A204.1 (cell line): ENCODE data around the gene FARP1.

ENCODE experiments used
- FAIRE-seq: peaks from 2 replicates; lab custom pipeline; 2012; peaks lifted over from hg19 to GRCh38; lab: Jason Lieb, UNC

The FARP1 gene

DNA sequence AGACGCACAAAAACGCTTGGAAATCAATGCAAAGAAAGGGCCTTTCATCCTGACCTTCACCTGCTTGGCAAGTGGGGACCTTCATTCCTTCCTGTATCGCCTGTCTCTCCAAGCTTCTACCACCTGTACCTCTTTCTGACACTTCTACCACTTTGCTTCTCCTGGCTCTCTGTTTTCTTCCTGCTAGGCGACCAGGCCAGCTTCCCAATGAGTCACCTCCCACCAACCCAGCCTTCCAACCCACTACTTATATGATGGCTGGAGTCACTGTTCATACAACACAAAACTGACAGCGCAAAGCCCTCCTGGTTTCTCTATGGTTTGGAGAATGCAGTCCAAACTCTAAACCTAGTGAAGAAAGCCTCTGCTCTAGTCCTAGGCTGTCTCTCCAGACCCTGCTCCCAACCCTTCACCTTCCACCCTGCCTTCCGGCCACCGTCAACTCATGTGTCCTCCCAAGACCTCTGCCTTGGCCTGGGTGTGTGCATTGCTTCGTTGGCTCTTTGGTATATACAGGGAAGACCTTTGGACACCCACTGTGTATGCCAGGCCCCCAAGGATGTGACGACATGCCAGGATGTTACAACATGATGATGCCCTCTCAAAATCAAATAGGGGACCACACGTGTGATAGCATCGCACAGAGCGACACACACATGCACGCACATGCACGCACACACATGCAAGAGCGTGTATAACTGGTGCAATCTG, 285.5 kb downstream of the FARP1 start:
- no peak for FAIRE-seq

GRCh38 chr13:98429081-98429480, 286.2 kb downstream of the FARP1 start:
- FAIRE-seq = no peak

DNA sequence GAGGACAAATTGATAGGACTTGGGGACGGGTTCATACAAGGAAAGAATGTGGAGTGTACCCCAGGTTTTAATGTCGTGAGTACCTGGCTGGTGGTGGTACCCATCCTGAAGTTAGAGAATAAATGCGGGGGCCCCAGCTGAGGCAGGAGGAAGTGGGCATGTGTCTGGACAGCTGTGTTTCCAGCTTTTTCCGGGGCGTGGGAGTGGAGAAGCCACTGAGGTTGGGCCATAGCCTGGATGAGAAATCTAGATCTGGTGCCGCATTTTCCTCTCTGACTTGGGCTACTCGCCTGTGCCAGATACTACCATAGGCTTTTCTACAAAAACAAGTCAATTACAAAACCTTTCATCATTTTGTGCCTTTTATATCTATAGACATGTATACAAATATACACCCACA, 286.6 kb downstream of the FARP1 start:
- FAIRE-seq = no peak

- no peak for FAIRE-seq
These were observed 287.3 kb downstream of the FARP1 start for GRCh38 chr13:98429977-98430736.

DNA sequence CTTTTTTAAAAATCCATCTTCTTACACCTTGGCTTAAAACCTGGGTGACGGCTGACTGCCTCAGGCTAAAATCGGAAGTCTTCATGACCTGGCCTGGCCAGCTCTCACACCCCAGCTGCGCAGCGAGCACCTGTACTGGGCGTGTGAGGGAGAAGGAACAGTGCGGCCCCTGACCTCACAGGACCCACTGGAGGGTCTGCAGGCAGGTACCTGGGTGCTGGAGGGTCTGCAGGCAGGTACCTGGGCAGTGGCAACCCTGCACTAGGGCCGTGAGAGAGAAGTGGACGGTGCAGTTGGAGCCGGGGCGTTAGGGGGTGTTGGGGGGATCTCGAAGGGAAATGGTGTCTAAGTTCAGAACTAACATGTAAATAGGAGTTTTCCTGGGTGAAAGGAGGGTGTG, 289.7 kb downstream of the FARP1 start:
- no peak for FAIRE-seq

DNA sequence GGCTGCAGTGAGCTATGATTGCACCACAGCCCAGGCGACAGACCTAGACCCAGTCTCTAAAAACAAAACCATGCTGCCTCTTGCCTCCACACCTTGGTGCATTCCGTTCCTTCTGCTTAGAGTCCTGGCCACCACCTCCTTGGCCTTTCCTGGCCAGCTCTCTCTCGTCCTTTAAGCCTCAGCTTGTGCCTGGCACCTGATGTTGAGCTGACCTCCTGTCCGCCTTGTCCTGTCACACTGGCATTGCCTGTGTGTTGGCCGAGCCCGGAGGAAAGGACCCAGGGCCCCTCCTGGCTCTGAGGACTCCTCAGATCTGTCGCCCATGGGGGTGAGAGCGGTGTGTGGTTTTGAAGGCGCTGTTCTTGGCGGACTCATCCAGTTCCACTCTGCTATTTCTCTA, 290.8 kb downstream of the FARP1 start:
- no peak for FAIRE-seq

GRCh38 chr13:98434060-98434459, 291.2 kb downstream of the FARP1 start:
- no peak for FAIRE-seq

DNA sequence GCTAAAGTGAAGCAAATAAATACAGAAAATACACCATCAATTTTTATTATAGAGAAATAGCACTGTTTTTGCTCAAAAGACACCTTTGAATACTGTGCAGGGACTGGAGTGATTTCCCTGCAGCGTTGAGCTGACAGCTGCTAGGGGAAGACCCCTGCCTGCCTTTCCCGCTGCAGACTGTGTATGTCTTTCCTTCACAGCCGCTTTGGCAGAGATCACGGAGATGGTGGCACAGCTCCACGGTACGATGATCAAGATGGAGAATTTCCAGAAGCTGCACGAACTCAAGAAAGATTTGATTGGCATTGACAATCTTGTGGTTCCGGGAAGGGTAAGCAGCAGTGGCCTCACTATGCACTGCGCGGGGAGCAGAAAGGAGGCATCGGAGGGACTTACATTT, 292.5 kb downstream of the FARP1 start:
- FAIRE-seq = no peak

DNA sequence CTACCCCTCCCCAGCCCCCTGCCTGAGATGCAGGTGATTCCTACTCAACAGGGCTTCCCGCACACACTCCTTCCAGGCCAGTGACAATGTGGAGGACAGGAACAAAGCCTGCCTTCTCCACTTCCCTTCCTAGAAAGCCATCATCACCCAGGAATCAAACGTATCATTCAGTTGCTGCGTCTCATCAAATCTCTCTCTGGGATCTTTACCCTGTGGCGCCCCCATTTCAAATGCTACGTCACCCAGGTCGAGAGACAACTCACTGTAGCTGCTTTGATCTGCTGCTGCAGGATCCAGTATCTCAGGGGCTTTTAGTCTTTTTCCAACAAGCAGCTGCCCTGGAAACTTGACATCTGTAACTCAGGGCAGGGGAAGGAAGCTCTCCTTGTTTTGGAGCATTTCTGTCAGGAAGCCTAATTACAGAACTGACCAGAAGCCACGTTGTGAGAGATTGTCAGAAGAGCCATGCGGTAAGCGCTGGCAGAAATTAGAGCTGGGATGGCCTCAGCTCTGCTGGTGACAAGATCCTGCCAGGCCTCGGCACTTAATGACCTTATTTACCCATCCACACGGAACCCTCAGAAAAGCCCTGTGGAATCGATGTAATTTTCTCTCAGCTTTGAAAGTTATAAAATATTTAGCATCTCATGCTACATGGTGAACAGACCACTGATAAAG, 293.5 kb downstream of the FARP1 start:
- no peak for FAIRE-seq

DNA sequence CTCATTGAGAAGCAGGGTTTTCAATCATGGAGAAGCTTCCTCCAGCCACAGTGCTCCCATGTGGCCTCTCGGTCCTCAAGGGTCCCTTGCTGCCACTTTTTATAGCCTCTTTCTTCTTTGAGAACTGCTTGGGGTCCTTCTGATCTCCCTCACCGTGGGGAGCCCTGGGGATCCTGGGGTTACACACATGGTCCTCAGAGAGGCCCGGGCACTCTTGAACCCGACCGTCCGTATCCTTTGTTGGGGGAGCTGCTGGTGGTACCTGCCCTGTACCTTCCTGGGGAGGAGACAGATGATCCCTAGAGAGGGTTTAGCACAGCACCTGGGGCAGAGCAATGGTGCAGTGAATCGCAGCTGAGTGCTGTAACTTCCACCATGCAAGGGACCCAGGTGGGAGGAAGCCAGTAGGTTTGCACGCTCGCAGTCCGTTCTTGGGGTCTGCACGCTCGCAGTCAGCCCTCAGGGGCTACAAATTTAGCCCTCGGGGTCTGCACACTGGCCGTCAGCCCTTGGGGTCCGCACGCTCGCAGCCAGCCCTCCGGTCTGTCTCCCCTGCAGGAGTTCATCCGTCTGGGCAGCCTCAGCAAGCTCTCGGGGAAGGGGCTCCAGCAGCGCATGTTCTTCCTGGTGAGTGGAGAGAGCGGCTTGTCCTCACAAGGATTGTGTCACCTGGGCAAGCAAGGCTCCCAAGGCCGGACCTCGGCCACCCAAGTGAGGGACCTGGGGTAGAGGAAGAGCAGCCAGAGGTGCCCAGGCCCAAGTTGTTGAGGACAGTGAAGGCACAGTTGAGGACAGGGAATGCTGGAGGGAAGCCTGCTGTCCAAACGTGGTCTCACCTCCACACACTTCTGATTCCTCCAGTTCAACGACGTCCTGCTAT, 295.6 kb downstream of the FARP1 start:
- FAIRE-seq = no peak

DNA sequence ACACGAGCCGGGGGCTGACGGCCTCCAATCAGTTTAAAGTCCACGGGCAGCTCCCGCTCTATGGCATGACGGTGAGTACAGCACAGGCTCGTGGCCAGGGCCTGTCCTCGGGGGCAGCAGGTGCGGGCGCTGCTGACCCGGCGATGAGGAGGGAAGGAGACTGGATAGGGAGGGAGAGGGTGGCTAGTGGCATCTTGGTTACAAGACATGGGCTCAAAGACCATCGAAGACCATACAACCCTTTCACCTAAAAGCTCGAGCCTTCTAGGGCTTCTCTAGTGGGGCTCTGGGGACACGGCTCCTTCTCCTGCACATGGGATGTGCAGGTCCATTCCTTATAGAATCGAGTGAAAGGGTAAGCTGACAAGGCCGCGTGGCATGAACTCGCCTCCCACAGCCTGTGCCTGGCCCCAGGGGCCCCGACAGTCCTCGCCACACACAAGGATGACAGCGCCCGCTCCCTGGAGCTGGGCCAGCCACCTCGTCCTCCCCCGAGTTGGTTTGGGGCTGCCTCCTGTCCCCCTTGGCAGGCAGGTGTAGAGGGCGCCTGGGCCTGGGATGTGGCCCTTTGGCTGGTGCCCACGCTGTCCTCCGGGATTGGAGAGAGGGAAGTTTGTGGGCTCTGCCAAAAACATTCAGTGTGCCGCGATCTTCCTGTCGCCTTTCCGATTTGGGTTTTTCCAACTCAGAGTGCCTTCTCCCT, 296.4 kb downstream of the FARP1 start:
- FAIRE-seq = no peak

- no peak for FAIRE-seq
These were observed 297.0 kb downstream of the FARP1 start for GRCh38 chr13:98439896-98440295.

DNA sequence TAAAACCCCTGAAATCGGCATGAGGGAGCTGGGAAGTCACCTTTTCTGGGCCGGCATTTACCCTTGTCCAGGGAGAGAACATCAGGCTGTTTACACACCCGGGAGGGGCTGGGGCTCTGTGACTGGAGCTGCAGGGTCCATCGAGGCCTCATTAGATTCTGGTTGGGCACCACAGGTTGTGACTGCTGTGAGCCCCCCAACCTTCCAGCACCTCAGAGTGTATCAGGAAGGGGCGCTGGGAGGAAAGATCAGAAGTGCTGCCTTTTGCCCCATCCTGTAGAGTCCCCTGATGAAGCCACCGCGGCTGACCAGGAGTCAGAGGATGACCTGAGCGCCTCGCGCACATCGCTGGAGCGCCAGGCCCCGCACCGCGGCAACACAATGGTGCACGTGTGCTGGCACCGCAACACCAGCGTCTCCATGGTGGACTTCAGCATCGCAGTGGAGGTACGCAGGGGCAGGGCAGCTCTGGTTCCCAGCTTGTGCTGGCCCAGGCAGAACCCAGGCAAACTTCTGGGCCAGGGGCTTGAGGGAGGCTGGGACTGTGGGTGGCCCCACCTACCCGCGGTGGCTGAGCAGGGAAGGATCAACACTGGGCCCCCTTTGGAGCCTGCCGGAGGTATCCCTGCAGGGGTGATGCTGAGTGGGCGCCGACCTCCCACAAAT, 297.6 kb downstream of the FARP1 start:
- no peak for FAIRE-seq

DNA sequence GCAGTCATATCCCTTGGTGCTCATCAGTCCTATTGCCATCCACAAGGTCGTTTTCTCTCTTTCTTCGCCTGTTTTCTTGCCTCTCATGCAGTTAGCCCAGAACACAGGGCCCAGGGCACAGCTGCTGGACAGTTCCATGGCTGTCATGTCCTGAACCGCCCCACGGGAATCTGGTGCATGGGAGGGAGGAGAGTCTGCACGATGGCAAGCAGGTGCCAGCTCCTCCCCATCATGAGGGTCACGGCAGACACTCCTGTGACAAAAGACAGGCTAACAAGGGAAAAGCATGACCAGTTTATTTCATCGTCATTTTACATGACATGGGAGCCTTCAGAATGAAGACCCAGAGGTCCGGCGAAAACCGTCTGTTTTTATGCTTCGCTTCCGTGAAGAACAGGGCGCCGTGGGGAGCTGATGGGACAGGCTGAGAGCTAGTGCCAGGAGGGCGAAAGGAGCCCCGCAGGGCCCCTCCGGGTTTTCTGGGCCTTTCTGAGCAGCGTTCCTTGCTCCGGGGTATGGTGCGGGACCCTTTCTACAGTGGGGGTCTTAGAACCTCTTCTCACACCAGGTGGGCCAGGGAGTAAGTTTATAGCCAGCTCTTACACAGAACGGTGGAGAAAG, 298.3 kb downstream of the FARP1 start:
- no peak for FAIRE-seq

DNA sequence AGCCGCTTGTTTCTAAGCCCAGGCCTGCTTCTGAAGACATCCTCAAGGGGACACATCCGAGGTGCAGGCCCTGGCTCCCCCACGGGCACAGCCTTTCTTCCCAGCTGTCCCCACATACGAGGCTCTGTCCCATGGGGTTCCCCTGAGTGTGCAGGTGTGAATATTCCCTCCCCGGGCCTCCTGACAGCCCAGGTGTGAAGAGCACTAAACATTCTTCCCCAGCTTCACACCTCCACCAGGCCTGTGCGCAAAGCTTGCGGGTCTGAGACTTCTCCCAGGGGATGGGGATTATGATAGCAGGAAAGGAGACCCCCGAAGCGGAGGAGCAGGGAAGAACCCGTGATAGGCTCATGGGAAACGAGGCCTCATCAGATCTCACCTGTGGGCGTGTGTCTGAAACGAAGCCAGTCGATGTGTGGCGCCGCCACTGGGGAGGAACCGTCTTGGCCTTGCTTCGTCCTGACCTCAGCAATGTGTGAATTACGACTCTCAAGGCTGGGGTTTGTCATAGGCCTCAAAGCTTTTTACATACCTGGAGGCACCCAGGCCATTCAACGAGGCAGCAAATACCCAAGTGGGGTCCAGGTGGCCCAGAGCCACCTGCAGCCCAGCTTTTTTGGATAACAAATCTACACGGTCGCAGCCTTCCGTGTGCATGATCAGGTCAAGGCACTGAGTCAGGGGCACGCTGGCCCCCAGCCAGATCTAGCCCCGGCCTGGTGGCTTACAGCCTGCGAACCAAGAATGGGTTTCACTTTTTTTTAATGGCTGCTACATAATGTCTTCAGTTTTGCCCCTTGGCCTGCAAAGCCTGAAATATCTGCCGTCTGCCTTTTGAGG, 299.7 kb downstream of the FARP1 start:
- no peak for FAIRE-seq

GRCh38 chr13:98443329-98443728, 300.4 kb downstream of the FARP1 start:
- no peak for FAIRE-seq

- no peak for FAIRE-seq
These were observed 301.0 kb downstream of the FARP1 start for GRCh38 chr13:98443800-98444325.

- no peak for FAIRE-seq
These were observed 301.5 kb downstream of the FARP1 start for GRCh38 chr13:98444381-98444780.
